ENCODE results near the gene DRAXIN.

DRAXIN gene, protein sequence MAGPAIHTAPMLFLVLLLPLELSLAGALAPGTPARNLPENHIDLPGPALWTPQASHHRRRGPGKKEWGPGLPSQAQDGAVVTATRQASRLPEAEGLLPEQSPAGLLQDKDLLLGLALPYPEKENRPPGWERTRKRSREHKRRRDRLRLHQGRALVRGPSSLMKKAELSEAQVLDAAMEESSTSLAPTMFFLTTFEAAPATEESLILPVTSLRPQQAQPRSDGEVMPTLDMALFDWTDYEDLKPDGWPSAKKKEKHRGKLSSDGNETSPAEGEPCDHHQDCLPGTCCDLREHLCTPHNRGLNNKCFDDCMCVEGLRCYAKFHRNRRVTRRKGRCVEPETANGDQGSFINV

DNA sequence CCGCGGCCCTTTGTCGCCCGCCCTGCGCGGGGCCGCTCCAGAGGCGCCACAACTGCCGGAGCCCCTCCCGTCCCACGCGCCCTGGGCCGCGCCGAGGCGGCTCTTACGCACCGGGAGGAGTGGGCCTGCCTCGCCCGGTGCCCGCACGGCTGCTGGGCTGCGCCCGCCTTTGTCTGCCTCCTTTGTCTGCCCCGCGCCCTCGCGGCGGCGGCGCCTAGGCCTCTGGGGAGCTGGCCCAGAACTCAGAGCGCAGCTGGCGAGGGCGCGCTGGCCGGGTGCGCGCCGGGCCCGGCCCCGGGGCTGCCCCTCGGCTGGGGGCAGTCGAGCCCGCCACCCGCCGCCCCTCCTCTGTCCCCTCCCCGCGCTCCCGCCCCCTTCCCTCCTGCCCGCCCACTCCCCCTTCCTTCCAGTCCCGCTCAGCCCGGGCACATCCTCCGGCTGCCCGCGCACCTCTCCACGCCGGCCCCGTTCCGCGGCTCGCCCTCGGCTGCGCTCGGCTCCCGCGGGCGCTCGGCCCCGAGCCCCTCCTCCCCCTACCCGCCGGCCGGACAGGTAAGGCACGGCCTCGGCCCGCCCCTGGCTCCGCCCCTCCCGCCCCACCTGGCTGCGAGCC is at the start of gene DRAXIN:
Gene DRAXIN, plus strand, starts transcription at position 409 of the 613 bp plus-strand sequence. CDS start 14,549 bp downstream, outside the sequence.
- DNase-seq, result peak; percentile 58 to 67

DNA sequence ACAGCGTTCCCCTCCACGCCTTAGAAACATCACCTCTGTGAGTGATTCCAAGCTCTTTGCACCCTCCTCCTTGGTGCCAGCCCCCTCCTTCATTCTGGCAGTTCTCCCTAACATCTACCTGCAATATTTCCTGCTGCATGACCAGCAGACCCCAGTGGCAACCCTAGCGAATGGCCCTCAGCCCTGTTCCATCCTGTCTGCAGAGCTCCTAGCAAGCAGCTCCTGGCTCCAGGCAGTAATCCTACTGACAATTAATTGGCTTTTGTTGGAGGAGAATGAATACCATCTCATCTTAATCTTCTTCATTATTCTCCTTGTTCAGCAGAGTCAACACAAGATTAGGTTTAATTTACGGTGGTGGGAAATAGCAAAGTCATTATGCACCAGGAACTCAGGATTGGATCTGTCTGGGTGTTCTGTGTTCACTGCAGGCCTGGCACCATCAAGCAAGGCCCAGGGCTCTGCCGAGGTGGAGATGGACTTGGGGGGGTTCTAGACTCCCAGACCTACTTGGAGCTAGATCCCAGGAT is 49.7 kb upstream of the DRAXIN start:
- no peak for DNase-seq

DNA sequence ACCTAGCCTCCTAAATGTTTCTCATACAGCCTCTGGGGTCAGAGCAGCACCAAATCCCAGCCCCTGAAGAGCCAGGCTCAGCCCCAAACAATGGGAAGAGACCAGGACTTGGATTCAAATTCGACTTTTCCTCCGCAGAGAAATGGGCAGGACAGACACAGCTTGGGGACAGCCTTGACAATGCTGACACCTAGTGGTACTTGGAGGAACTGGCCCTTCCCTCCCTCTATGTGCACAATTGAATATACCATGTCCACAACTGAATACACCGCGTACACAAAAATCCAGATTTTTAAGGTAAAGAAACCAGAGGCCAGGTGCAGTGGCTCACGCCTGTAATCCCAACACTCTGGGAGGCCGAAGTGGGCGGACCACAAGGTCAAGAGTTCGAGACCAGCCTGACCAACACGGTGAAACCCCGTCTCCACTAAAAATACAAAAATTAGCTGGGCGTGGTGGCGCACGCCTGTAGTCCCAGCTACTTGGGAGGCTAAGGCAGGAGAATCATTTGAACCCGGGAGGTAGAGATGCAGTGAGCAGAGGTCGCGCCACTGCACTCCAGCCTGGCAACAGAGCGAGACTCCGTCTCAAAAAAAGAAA is 49.0 kb upstream of the DRAXIN start:
- DNase-seq, result peak; percentile 61 to 71

DNA sequence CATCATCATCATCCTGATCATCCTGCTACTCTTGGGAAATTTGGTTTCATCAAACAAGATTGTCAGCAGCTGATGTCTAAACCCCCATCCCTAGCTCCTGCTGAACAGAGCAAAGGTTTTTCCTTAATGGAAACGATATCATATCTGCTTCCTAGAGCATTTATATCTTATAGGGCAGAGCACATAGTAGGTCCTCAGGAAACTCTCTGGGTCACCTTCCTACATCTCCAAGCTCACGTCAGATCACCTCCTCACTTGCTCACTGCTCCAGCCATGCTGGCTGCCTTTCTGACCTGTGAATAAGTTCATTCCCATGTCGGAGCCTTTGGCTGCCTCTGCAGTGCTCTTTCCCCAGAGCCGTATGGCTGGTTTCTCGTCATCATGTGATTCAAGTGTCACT is 47.7 kb upstream of the DRAXIN start:
- no peak for DNase-seq

DNA sequence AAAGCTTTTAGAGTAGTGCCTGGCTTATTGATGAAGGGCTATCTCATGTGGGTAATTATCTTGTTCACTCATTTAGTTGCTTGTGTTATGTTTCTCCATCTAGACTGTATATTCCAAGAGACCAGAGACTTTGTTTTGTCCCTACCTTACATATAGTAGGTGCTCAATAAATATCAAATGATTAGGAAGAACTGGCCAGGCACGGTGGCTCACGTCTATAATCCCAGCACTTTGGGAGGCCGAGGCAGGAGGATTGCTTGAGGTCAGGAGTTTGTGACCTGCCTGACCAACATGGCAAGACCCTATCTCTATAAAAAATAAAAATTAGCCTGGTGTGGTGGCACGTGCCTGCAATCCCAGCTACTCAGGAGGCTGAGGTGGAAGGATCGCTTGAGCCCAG is 46.2 kb upstream of the DRAXIN start:
- DNase-seq, result no peak

DNA sequence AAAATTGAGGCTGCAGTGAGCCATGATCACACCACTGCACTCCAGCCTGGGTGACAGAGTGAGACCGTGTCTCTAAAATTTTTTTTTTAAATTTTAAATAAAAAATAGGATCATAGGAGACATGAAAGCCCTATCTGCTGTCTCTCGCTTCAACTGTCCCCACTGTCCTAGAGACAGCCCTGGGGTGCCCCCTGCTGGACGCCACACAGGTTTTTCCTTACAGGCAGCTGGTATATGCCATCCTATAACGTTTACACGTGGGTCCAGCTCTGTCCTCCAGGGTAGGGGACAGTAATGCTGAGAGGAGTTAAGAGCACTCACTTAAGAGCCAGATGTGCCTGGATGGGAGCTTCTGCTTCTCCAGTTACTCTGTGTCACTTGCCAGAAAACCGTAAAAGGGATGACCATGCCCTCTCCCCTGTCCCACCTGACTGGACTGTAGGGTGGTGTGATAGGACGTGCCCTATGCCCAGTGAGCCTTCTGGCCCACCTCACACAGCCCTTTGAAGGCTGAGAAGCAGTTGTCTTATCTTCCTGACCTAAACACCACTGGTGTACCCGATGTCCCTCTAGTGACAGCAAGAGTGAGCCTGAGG is 45.7 kb upstream of the DRAXIN start:
- peak; percentile 69 to 77 for DNase-seq

DNA sequence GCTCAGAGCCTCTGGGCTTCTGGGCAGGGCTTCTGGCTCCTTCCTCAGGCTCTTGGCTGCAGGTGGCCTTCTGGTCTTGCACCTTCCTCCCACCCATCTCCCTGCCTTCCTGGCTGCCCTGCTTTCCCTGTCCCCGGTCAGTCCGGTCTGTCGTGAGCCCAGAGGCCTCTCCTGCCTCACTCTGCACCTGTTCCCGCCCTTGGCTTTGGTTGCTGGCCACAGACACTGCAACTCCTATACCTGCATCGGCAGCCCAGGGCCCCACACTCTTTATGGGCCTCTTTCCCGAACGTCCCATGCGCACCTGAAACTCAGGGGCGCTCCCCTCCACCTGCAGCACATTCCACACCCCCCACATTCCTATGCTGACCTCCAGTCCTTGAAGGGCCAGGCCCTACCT is 45.2 kb upstream of the DRAXIN start:
- no peak for DNase-seq

DNA sequence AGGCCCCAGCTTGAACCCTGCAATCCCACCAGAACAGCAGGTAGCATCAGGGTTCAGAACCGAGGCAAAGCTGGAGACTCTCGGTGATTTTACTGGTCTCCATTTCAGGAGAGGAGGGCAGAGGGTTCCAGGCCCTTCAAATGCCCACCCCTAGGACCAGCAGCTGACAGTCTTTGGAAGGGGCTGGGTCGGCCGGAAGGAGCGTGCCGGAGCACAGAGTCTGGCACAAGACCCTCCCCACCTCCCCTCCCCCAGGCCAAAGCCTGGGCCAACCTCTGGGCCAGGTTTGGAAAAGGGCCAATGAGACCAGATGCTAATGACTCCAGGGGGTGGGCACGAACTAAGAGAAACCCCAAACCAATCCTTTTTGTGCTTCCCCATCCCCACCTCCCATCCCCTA is 44.2 kb upstream of the DRAXIN start:
- DNase-seq, result no peak

DNA sequence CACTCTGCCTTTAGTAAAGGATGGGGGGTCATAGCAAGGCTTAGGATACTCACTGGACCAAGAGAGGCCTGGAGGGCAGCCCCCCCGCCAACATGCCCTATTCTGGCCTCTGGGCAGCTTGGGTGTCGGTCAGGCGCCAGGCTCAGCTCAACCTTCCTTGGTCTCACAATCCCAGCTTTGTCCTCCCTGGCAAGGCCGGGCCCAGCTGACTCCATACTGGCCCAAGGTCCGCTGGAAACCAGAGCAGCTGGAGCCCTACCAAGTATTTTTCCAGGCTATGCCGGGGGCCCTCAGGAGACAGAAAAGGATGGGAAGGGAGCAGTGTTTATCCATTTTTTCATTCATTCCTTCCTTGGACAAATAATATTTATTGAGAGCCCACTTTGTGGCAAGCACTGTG is 43.5 kb upstream of the DRAXIN start:
- no peak for DNase-seq

DNA sequence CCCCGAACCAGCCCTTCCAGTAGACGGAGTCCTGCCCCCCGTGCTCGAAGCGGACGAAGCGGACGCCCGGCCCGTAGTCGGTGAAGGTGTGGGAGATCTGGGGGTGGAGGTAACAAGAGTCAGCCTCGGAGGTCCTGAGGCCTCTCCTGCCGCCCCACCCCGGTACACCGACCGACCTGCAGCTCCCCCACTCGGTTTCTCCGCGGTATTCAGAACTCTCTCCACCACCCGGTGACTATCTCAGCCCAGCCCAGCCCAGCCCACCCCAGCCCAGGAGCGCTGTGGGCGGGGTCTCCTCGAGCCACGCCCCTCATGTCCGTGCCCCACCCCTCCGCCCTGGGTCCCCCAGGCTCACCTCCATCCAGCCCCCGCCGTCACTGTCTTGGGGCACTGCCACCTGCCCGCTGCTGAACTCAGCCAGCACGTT is 42.8 kb upstream of the DRAXIN start:
- no peak for DNase-seq

DNA sequence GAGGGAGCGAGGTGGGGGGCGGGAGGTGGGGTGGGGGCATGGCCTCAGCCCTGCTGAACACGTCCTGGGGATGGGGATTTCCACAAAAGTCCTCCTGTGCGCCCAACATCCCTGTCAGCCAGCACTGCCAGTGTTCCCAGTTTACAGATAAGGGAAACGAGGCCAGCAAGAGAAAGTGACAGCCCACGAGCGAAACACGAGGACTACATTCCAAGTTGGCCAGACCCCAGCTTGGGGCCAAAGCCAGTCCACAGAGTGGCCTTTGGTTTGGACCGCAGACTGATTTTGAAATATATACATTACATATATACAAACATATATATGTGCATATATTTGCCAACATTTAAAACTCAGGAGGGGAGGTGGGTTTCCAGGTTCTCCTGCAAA is 42.3 kb upstream of the DRAXIN start:
- no peak for DNase-seq

DNA sequence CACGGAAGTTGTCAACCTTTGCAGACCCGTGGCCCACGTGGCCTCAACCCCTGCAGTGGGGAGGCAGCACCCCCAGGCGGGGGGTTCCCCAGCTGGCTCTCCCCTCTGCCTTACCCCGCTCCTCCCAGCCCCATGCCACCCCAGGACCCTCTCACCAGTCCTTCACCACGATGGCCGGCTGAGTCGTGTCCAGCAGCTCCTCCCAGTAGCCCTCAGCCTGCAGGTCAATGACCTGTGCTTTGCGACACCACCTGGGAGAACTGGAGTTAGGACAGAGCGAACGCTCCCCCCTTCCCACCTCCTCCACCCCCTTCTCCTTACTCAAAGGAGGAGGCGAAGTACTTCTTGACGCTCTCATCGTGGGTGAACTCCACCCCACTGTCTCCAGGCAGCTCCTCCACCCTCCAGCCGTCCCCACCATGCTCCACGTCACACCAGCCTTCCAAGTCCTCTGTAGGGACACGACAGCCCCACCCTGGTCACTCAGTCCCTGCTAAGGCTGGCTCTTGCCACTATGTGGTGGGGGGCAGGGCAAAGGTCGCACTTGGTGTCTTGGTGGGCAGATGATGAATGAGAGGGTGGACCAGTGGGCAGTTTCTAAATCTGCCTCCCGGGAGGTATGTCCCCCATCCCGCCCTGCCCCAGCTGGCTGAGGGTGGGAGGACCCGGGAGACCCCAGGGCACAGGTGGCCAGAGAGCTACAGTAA is 41.7 kb upstream of the DRAXIN start:
- DNase-seq, result no peak

DNA sequence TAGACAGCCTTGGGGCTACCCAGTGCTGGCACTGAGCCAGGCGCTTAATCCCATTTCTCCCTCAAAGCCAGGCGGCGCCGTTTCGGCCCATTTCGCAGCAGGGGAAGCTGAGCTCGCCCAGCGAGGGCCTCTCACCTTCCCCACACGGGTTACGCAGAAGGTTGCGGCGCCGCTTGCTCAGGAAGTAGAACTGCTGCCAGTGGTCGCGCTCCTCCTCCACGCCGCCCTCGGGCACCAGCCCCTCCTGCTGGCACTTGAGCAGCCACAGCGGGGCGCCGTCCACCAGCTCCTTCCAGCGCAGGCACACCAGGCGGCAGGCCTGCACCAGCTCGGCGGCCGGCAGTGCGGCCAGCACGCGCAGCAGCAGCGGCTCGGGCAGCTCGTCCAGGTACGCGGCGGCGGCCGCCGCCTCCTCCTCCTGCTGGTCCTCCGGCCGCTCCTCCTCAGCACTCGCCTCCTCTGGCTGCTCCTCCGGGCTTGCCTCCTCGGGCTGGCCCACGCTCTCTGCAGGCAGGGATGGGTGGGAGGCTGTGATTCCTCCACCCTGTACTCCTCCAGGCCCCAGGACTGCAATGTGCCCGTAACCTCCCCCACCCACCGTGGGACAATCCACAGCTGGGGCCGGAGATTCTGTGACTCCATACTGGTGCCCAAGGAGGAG is 41.0 kb upstream of the DRAXIN start:
- DNase-seq, result peak; percentile 59 to 79

DNA sequence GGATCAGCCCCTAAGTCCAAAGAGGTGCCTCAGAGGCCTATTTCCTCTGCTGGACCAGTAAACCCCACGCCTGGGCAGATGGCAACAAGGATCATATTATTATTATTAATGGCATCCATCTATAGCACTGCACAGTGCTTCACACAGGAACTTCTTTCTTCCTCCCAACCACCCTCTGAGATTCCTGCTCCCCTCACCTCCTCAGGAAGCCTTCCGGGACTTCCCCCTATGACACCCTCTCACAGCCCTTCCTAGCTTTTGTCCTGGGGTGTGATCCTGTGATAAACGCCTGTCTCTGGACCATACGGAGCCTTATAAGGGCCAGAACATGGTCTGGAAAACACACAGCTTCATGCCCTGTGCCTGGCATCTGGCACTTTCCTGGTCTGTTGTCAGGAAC is 40.5 kb upstream of the DRAXIN start:
- DNase-seq, result no peak

DNA sequence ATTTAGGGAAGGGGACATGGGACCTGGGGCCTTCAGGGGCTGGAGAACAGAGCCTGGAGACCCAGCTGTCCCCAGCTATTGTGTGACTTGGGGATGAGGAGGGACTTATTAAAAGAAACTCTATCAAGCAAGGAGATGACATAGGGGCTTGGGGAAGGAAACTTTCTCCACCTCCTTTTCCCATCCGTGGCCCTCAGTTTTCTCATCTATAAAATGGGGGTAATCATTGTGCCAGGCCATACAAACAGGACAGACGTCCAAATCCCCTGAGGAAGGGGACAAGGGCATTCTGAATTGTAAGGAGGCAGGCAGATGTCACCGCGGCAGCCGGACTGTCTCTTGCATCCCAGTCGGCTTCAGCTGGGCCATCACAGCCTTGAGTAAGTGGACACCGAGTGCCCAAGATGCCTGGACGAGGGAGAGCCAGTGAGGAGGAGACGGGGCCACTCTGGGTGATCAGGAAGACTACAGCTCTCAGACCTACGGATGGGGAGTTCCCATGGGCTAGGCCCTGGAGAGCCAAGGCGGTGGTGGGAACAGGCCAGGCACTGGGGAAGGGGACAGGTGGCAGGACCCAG is 39.2 kb upstream of the DRAXIN start:
- DNase-seq, result no peak

DNA sequence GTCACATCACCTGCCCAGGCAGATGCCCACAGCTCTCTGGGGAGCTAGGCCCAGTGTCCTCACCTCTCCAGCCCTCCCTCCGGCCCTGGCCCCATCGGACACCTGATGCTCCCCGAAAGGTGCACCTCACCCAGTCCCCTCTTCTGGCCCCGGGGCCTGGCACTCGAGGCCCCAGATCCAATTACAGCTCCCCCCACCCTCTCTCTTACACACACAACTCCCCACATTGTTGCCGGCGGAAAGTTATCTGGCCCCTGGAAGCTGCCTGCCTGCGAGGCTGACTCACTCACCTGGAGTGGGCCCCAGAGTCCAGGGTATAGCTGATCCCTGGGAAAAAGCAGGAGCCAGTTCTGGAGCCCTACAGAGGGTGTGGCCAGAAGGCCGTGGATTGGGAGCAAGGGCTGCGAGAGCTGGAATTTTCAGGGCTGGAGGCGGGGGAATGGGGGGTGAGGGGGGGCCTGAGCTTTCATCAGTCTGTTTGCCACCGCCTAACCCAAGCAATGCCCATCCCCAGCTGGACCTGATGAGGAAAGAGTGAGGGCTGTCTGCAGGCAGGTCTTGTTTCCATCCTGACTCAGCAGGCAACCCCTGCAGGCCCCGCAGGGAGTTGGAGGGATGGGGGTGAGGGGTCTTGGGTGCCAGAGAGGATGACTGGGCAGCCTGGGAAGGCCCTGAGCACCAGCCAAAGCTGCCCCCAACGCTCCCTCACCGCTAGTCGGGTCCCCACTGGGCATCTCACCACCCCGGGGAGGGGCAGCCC is 38.2 kb upstream of the DRAXIN start:
- DNase-seq, result no peak

DNA sequence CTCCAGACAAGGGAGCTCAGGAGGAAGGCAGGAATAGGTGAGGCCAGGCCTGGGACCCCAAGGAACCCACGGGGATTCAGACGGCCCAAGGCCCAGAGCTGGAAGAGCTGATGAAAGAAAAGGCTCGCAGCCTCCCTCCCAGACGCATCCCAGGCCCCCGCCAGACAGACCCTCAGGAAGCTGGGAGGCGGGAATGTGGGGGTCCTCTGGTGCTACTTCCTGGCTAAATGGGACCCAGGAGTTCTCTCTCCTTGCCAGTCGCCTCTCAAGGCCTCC is 37.7 kb upstream of the DRAXIN start:
- no peak for DNase-seq

DNA sequence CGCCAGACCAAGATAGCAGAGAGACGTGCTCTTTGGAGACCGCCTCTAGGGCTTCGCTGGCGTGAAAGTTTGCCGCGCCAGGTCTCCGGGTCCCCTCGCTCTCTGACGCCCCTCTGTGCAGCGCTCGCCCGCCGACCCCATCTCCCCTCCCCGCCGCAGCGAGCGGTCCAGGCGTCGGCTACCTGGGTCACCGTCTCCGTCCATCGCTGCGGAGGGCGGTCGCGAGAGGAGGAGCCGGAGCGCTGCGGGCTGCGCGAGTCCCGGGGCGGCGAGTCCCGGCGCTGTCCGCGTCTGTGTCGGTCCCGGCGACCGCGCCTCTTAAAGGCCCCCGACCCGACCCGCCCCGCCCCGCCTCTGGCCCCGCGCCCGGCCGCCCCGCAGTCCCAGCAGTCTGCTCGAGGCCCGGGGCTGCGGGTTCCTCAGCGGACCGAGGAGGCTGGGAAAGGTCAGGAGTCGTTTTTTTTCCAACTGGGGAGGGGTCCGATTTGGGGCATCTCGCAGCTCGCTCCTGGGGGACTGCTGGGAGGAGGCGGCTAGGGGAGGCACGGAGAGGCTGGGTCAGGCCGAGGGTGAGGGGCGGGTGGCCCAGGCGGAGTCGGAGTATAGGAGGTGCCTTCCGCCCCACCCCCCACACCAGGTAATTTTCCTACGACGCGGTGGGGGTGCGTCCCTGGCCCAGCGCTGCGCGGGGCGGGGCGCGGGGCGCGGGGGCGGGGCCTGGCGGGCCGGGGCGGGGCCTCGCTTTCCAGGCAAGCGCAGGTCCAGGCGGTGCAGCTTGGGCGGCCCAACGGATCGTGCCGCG is 37.2 kb upstream of the DRAXIN start, which contains the start of the genes FBXO2 and FBXO44:
Gene FBXO2, minus strand, starts transcription at position 293 of the 802 bp plus-strand sequence. Its CDS starts 89 bp downstream, at position 204.
Gene FBXO44, plus strand, starts transcription at position 741 of the 802 bp plus-strand sequence. CDS start 959 bp downstream, outside the sequence.
- no peak for DNase-seq

DNA sequence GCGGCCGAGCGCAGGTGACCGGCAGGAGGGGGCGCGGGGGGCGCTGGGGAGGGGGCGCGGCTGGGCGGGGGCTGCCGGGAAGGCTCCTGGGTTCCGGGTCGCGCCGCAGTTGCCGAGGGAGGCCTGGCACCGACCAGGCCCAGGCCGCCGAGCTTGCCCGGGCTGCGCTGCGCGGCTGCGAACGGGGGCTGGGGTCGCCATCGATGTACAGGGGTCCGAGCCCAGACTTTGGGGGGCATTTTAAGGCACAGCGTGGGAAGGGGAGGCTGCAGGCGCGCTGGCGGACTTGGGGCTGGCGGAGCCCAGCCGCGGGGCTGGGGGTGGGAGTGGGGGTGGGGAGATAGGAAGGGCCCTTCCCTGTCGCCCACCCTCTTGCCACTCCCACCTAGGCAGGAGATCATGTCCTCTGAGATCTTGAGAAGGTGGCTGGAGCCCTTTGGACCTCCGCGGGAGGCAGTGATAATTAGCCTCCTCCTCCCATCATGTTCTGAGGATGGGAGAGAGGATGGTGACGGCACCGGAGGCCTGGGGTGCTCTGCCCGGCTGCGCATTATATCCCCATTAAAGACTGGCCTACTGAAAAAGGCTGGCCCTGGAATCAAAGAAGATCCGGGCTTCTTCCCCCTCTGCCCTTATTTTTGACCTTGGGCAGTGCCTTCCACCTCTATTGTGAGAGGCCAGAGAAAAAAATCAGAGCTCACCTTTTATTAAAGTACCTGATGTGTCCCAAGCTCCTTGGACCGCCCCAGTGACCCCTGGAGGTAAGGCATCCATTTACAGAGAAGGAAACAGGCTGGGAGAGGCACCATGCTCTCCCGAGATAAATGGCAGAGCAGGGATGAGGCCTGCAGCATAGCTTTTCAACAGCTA is 36.3 kb upstream of the DRAXIN start:
- no peak for DNase-seq
